GM15510 (cell line): ENCODE results near the gene MEGF9.

Source experiments
- POLR2A ChIP-seq: IDR thresholded peaks from 3 replicates; pipeline ENCODE4 v1.6.1; 2011; ENCODE audit warnings: borderline replicate concordance; ENCODE audit not compliant: insufficient read length; ENCODE audit errors: extremely low read depth

MEGF9 gene

GRCh38 chr9:120626512-120626911 is 87.8 kb downstream of the MEGF9 start:
- no peak for TF ChIP-seq POLR2A

DNA sequence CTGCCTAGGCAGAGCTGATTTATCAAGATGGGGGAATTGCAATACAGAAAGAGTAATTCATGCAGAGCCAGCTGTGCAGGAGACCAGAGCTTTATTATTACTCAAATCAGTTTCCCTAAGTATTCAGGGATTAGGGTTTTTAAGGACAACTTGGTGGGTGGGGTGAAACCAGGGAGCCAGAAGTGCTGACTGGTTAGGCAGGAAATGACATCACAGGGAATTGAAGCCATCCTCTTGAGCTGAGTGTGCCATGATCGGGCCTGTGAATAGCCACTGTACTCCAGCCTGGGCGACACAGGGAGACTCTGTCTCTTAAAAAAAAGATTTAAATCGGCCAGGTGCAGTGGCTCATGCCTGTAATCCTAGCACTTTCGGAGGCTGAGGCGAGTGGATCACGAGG is 89.0 kb downstream of the MEGF9 start:
- TF ChIP-seq POLR2A: no peak

DNA sequence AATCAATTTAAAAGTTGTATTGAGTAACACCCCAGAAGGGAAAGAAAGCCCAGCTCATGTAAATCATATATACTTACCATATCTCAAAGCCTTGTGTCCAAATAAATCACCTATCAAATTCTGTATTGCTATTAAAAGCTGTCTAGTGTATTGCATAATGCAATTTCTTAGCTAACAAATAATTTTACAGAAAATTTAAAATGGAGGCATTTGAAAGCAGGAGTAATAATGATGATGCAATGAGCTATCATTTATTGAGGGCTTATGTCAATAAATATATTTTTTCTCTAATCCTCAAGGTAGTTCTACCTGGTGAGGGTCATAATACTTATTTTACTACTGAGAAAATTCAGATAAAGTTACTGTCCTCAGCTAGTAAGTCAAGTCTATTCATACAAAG is 91.5 kb downstream of the MEGF9 start:
- no peak for TF ChIP-seq POLR2A

DNA sequence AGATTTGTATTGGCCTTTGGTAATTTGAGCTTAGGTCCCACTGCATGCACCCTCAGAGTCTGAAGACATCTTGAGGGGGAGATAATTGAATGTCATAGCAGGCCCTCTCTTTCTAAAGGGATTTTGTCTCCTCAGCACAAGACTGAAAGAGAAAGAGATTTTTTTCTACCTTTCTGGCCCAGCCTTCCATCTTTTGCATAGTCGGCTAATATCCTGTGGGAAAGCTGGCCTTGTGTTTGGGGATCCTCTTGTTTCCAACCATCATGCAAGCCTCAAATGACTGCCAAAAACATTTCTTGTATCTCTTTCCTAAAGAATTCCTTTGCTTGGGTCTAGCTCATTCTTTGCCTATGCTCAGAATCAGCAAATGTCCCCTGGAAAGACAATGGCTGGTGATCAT is 92.3 kb downstream of the MEGF9 start:
- no peak for TF ChIP-seq POLR2A

DNA sequence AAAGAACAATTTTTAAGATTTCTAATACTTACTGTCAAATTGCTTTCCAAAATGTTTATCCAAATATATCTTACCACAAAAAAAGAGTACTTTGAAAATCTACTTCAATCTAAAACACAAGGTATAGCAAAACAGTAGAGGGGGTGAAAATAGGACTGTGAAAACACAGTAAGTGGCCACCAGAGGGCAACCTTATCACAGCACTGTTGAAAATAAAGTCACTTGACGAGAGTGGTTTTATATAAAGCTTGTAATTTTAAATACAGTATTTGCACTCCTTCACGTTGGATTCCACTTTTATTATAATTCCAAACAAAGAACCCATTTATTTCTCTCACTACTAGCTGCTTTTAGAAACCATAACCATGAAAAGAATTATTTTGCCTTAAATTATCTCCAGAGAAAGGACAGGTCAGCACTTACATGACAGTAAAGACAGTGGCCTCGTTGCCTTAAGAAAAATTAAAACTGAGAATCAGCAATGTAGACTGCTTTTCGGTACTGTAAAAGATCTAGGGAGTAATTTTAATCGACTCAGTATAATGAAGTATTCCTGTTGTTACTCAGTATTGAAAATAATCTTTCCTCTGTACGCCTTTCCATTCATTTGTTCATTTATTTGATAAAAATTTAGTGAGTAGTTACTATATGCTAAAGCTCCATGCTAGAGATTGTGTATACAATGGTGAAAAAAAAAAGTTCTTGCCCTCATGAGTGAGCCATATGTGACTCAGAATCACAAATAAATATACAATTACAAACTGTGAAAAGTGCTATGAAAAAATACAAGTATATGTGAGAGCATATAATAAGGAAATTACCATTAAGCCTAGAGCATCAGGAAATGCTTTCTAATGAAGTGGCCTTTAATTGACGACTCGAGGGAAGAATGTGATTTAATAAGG is 94.3 kb downstream of the MEGF9 start:
- TF ChIP-seq POLR2A: no peak

DNA sequence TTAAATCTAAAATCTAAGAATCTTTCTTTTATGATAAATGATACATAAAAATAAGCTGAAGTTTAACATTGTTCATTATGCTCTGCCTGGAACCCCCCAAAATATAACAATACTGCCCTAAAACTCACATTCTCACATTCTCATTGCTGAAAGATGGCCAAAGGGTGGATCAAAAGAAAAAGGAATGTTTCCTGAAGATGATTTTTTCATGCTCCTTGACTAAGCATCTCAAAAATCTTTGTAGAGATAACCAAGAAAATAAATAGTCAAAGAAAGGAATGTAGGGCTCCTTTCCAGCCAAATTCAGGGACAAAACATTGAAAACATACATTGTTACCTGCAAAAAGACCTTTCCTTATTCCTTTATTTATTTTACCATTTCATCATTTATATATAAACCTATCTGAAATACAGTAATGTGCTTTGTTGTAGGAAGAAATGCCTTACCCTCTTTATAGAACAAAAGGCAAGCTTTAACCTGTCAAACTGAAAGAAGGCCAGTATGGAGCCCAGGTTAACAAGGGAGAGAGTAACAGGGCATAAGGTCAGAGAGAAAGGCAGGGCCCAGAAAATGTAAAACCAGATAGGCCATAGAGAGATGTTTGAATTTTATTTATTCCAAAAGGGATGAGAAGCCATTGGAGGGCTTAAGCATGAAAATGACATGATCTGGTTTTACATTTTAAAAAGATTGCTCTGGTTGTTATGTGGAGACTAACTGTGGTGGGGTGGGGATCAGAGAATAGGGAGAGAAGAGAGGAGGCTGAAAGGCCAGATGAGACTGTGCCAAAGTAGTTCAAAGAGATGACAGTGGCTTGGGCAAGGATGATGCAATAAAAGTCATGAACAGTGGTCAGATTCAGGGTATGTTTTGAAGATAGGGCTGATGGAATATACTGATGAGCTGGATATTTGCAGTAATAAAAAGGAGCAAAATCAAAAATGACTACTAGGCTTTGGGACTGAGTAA is 97.0 kb downstream of the MEGF9 start:
- TF ChIP-seq POLR2A: no peak

GRCh38 chr9:120612218-120612617 is 102.1 kb downstream of the MEGF9 start:
- no peak for TF ChIP-seq POLR2A

DNA sequence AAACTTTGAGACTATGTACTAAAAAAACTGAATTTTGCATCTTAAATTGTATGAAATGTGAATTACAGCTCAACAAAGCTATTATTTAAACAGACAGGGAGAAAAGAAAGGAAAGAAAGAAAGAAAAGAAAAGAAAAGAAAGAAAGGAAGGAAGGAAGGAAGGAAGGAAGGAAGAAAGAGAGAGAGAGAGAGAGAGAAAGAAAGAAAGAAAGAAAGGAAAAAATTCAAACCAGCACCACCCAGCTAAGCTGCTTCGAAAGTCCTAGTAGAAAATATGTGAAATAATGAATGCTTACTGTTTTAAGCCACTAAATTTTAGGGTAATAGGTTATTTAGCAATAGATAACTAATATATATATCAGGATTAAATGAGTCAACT is 102.6 kb downstream of the MEGF9 start:
- no peak for TF ChIP-seq POLR2A

DNA sequence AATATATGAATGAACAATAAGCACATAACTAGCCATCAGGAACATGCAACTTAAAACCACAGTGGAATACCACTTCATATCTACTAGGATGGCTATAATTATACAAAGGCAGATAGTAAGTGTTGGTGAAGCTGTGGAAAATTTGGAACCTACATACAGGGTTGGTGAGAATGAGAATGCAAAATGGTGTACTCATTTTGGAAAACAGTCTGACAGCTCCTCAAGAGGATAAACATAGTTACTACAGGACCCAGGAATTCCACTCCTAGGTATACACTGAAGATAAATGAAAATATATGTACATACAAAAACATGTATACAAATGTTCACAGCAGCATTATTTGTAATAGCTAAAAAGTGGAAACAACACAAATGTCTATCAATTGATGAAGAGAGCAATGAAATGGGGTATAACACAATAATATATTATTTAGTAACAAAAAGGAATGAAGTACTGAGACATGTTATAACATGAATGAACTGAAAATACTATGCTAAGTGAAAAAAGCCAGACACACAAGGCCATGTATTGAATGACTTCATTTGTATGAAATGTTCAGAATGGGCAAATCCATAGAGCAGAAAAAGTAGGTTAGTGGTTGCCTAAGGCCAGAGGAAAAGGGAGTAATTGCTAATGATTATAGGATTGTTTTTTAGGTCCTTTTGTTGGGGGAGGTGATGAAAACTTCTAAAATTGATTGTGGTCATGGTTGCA is 103.1 kb downstream of the MEGF9 start:
- no peak for TF ChIP-seq POLR2A

DNA sequence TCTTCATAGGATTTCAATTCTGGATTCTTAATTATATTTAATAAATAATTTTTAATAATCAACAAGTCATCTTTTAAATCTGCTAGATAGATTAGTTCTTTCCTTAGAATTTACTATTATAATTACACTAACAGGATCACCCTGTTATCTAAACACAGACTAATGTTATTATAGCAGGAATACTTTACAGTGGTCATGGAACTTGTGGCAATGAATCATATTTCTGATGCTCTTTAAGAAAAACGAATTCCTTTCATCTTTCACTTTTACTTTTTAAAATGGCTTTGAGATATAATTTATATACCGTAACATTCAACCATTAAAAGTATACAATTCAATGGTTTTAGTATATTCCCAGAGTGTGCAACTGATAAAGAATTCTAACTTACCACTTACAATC is 104.6 kb downstream of the MEGF9 start:
- TF ChIP-seq POLR2A: no peak

DNA sequence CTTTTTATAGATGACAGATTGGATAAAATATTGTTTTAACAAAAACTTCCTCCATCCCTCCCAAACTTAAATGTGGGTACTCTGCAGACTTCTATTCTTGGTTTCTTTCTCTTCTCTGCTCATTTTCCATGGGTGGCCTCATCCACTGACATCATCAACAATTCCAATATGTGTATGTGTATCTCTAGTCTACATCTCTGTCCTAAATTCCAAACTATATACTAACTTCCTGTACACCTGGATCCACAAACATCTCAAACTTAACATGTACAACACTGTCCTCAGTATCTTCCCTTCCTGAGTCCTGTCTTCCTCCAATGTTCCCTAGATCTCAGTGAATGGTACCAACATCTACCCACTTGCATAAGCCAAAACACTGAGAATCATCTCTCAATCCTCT is 105.8 kb downstream of the MEGF9 start:
- TF ChIP-seq POLR2A: no peak

DNA sequence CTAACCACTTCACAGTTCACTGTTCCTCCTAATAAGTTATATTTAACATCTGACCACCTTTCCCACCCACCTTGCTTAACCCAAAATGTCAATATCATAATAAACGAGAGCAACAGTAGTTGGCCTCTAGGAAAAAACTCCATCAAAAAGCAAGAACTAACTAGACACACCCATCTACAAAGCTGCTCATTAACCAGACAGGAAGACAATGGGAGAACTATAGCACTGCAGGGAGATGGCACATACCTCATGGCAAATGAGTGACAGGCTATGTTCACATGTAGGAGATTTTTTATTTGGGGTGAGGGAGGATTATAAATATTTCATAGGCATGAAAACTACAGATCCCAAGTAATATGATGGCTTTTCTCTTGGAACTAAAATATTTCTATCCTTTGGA is 110.7 kb downstream of the MEGF9 start:
- TF ChIP-seq POLR2A: no peak

GRCh38 chr9:120603010-120603409 is 111.3 kb downstream of the MEGF9 start:
- TF ChIP-seq POLR2A: no peak

DNA sequence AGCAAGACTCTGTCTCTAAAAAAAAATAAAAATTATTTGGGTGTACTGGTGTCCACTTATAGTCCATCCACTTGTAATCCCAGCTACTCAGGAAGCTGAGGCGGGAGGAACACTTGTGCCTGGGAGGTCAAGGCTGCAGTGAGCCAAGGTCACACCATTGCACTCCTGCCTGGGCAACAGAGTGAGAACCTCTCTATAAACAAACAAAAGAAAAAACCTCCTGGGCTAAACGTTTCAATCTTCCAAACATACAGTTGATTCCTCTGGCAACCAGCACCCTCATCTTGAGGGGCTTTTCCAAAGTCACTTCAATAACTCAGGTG is 120.4 kb downstream of the MEGF9 start:
- no peak for TF ChIP-seq POLR2A
